K562 (cell line): ENCODE measurements around the gene CBX1. TPM values are rescaled to one million over a fixed set of nuclear protein-coding genes. Genes with fewer than 3 reads are reported as not detected.

Experiments used
- ARID2 ChIP-seq: fragments of 450-650 bp; IDR thresholded peaks from 2 replicates; pipeline ENCODE4 v1.6.1; 2017; ENCODE audit warnings: antibody characterized with exemption, mild to moderate bottlenecking
- CAMTA2 ChIP-seq: fragments of 250-450 bp; sonication (Bioruptor Pico); conservative IDR thresholded peaks from 2 replicates; pipeline ENCODE4 v1.5.1; 2022
- CREM ChIP-seq: IDR thresholded peaks from 2 replicates; pipeline ENCODE4 v1.6.1; 2014; ENCODE audit warnings: antibody characterized with exemption, low read depth
- CTBP1 ChIP-seq: fragments of 450-650 bp; IDR thresholded peaks from 2 replicates; pipeline ENCODE4 v1.6.1; 2016; ENCODE audit warnings: borderline replicate concordance
- DPF2 ChIP-seq: fragments of 450-650 bp; IDR thresholded peaks from 2 replicates; pipeline ENCODE4 v1.6.1; 2016
- KAT7 ChIP-seq: sonication (generic); formaldehyde crosslinking; IDR thresholded peaks from 2 replicates; pipeline ENCODE4 v1.8.0; 2022; ENCODE audit warnings: missing genetic modification reagents, mild to moderate bottlenecking, borderline replicate concordance
- LARP7 ChIP-seq: fragments of 450-650 bp; IDR thresholded peaks from 2 replicates; pipeline ENCODE4 v1.6.1; 2016
- LCOR ChIP-seq: sonication (generic); formaldehyde crosslinking; IDR thresholded peaks from 2 replicates; pipeline ENCODE4 v1.8.0; 2022; ENCODE audit warnings: mild to moderate bottlenecking, missing genetic modification reagents
- MTA1 ChIP-seq: fragments of 450-650 bp; IDR thresholded peaks from 2 replicates; pipeline ENCODE4 v1.6.1; 2017; ENCODE audit warnings: borderline replicate concordance
- MTA3 ChIP-seq: fragments of 450-650 bp; formaldehyde crosslinking; IDR thresholded peaks from 2 replicates; pipeline ENCODE4 v1.6.1; 2017; ENCODE audit warnings: mild to moderate bottlenecking, borderline replicate concordance
- NR4A1 ChIP-seq, 2 experiments: fragments of 250-450 bp in 1 of 2; fragments of 450-650 bp in 1 of 2; sonication (Bioruptor Pico) in 1 of 2; IDR thresholded peaks; 2 replicates each; pipeline versions ENCODE4 v1.4.0 to v1.6.1; 2016 to 2020; ENCODE audit warnings: mild to moderate bottlenecking in 2 of 2, missing compliant biosample characterization in 1 of 2, missing genetic modification characterization in 1 of 2, moderate library complexity in 1 of 2
- PURB ChIP-seq: sonication (generic); formaldehyde crosslinking; IDR thresholded peaks from 2 replicates; pipeline ENCODE4 v1.9.0; 2021; ENCODE audit warnings: low read depth, mild to moderate bottlenecking, missing genetic modification reagents
- RAD21 ChIP-seq, 2 experiments: fragments of 250-450 bp in 1 of 2; fragments of 450-650 bp in 1 of 2; sonication (Bioruptor Pico) in 1 of 2; formaldehyde crosslinking in 1 of 2; IDR thresholded peaks in 1 of 2; conservative IDR thresholded peaks in 1 of 2; 2 replicates each; pipeline versions ENCODE4 v1.4.0 to v1.8.0; 2020 to 2022; ENCODE audit warnings: mild to moderate bottlenecking in 2 of 2, moderate library complexity in 1 of 2
- TAF7 ChIP-seq: fragments of 450-650 bp; IDR thresholded peaks from 2 replicates; pipeline ENCODE4 v1.6.1; 2016; ENCODE audit warnings: missing genetic modification characterization, missing compliant biosample characterization
- TCF7 ChIP-seq: sonication (generic); IDR thresholded peaks from 2 replicates; pipeline ENCODE4 v1.6.1; 2016; ENCODE audit warnings: antibody characterized with exemption, borderline replicate concordance
- ZC3H11A ChIP-seq: IDR thresholded peaks from 2 replicates; pipeline ENCODE4 v1.6.1; 2012; ENCODE audit warnings: low read depth, low read length, improper control_type of control experiment
- ZC3H4 ChIP-seq: sonication (generic); formaldehyde crosslinking; IDR thresholded peaks from 2 replicates; pipeline ENCODE4 v1.9.0; 2021; ENCODE audit warnings: missing genetic modification reagents, borderline replicate concordance
- ZNF184 ChIP-seq: sonication (generic); formaldehyde crosslinking; IDR thresholded peaks from 2 replicates; pipeline ENCODE4 v1.5.0; 2020; ENCODE audit warnings: missing genetic modification reagents
- ZNF23 ChIP-seq: fragments of 250-450 bp; sonication (Bioruptor Pico); IDR thresholded peaks from 2 replicates; pipeline ENCODE4 v1.4.0; 2020; ENCODE audit warnings: mild to moderate bottlenecking
- polyA plus RNA-seq, 8 experiments: library from polyadenylated mRNA; depleted of rRNA in 4 of 8; stranded (reverse) in 5 of 8; unstranded in 3 of 8; fragments of >200 nt; fragmentation: Nextera tagmentation in 2 of 8; fragmentation: Illumina TruSeq in 1 of 8; extraction: Ambion mirVana in 2 of 8; extraction: Trizol in 1 of 8; gene quantifications; 2 replicates each; pipeline versions ENCODE4 v1.2.1 to v1.2.3, GENCODE V29; 2011 to 2014; ENCODE audit warnings: inconsistent platforms in 1 of 8, missing spikeins in 1 of 8
- total RNA-seq, 7 experiments: library from RNA; depleted of rRNA in 6 of 7; stranded (reverse); fragments of >200 nt in 6 of 7; fragmentation: Illumina TruSeq in 2 of 7; extraction: Trizol in 2 of 7; gene quantifications; 2 replicates each; pipeline versions ENCODE4 v1.2.1 to v1.2.3, GENCODE V29; 2011 to 2021; ENCODE audit warnings: low replicate concordance in 1 of 7
- TF ChIP-seq, protein P1 (sequence below): sonication (generic); formaldehyde crosslinking; IDR thresholded peaks from 2 replicates; pipeline ENCODE4 v1.8.0; 2022; ENCODE audit warnings: mild to moderate bottlenecking, missing genetic modification reagents
- TF ChIP-seq, protein P2 (sequence below): fragments of 450-650 bp; IDR thresholded peaks from 2 replicates; pipeline ENCODE4 v1.6.1; 2016; ENCODE audit warnings: mild to moderate bottlenecking
- TF ChIP-seq, protein P3 (sequence below): fragments of 250-450 bp; sonication (Bioruptor Pico); IDR thresholded peaks from 2 replicates; pipeline ENCODE4 v1.8.0; 2022; ENCODE audit warnings: inconsistent platforms, mild to moderate bottlenecking, moderate library complexity, borderline replicate concordance
- TF ChIP-seq, protein P4 (sequence below): sonication (generic); formaldehyde crosslinking; IDR thresholded peaks from 2 replicates; pipeline ENCODE4 v1.8.1; 2022; ENCODE audit warnings: missing genetic modification reagents

CBX1 gene
- total and polyA plus RNA-seq, 9 of the 15 experiments (the other 6 are each of a cell fraction or from before 2014, with no cell fraction given): 10.6 to 95.7 (median 52.7) TPM

DNA sequence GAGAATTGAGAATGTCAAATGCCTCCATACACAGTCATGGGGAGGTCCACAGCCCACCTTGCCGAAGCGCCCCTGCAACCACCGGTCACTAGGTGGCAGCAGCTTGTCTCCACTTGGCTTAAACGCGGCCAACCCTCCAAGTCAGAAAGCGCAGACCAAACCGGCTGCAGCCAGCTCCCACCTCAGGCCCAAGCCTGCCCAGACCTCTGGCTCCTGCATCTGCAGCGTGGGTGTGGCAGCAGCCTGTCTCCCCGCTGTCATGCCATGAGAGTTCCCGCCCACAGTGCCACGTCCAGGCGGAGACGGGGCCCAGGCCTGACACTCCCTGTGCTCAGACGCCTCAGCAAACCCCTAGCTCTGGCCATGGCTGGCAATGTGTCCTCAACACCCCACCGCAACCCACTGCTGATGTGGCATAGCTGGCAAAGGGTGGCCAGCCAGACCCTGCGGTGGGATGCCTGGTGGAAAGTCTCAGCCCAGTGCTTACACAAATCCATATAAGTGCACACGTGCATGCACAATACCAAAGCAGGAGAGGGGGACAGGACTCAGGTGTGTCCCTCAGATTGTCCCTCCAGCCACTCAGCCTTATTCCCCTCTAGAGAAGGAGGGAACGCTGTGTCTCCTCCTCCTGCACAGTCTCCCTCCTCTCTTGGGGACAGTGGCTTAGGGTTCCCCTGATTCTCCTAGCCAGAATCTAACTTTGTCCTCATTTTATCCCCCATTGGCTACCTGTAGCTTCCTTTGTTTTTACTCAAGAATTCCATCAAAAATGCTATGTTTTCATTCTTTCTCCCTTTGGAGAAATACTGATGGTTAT lies 74.6 kb downstream of the CBX1 start (continued):
- TF ChIP-seq, protein P1, sequence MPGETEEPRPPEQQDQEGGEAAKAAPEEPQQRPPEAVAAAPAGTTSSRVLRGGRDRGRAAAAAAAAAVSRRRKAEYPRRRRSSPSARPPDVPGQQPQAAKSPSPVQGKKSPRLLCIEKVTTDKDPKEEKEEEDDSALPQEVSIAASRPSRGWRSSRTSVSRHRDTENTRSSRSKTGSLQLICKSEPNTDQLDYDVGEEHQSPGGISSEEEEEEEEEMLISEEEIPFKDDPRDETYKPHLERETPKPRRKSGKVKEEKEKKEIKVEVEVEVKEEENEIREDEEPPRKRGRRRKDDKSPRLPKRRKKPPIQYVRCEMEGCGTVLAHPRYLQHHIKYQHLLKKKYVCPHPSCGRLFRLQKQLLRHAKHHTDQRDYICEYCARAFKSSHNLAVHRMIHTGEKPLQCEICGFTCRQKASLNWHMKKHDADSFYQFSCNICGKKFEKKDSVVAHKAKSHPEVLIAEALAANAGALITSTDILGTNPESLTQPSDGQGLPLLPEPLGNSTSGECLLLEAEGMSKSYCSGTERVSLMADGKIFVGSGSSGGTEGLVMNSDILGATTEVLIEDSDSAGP (CRISPR knock-in tag): no peak
- TF ChIP-seq DPF2 (no peak), ZC3H4 (no peak), KAT7 (no peak), CAMTA2 (no peak), ZNF184 (no peak), LCOR (CRISPR knock-in tag) (no peak; the same call in 1 of the 2 replicates), ARID2 (peak; percentile 64; the same call in 1 of the 2 replicates), ZNF23 (CRISPR knock-in tag) (no peak), TCF7 (0 out of 2 replicates have a peak, but pooled peaks have one; percentile 53), RAD21 (CRISPR knock-in tag; conservative IDR thresholded peaks at IDR 0.05 in 1 of 2, IDR thresholded peaks at IDR 0.05 in 1 of 2) (peak; percentile 86 to 94), TAF7 (tag) (no peak), MTA1 (no peak), CTBP1 (peak; percentile 62; the same call in 1 of the 2 replicates), ZC3H11A (no peak), CREM (peak; percentile 59), LARP7 (no peak), MTA3 (peak; percentile 72; the same call in 1 of the 2 replicates), NR4A1 (CRISPR knock-in tag; IDR thresholded peaks at IDR 0.05) (no peak), NR4A1 (tag; IDR thresholded peaks at IDR 0.05) (no peak), PURB (CRISPR knock-in tag) (no peak)
- TF ChIP-seq, protein P2, sequence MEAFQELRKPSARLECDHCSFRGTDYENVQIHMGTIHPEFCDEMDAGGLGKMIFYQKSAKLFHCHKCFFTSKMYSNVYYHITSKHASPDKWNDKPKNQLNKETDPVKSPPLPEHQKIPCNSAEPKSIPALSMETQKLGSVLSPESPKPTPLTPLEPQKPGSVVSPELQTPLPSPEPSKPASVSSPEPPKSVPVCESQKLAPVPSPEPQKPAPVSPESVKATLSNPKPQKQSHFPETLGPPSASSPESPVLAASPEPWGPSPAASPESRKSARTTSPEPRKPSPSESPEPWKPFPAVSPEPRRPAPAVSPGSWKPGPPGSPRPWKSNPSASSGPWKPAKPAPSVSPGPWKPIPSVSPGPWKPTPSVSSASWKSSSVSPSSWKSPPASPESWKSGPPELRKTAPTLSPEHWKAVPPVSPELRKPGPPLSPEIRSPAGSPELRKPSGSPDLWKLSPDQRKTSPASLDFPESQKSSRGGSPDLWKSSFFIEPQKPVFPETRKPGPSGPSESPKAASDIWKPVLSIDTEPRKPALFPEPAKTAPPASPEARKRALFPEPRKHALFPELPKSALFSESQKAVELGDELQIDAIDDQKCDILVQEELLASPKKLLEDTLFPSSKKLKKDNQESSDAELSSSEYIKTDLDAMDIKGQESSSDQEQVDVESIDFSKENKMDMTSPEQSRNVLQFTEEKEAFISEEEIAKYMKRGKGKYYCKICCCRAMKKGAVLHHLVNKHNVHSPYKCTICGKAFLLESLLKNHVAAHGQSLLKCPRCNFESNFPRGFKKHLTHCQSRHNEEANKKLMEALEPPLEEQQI: no peak
- TF ChIP-seq, protein P3, sequence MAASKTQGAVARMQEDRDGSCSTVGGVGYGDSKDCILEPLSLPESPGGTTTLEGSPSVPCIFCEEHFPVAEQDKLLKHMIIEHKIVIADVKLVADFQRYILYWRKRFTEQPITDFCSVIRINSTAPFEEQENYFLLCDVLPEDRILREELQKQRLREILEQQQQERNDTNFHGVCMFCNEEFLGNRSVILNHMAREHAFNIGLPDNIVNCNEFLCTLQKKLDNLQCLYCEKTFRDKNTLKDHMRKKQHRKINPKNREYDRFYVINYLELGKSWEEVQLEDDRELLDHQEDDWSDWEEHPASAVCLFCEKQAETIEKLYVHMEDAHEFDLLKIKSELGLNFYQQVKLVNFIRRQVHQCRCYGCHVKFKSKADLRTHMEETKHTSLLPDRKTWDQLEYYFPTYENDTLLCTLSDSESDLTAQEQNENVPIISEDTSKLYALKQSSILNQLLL (CRISPR knock-in tag): no peak
- TF ChIP-seq, protein P4, sequence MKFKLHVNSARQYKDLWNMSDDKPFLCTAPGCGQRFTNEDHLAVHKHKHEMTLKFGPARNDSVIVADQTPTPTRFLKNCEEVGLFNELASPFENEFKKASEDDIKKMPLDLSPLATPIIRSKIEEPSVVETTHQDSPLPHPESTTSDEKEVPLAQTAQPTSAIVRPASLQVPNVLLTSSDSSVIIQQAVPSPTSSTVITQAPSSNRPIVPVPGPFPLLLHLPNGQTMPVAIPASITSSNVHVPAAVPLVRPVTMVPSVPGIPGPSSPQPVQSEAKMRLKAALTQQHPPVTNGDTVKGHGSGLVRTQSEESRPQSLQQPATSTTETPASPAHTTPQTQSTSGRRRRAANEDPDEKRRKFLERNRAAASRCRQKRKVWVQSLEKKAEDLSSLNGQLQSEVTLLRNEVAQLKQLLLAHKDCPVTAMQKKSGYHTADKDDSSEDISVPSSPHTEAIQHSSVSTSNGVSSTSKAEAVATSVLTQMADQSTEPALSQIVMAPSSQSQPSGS (CRISPR knock-in tag): no peak
